ENCODE measurements around the gene ANKRD63. TPM values are rescaled to one million over a fixed set of nuclear protein-coding genes. Genes with fewer than 3 reads are reported as not detected.

The ANKRD63 gene
- polyA plus RNA-seq, 3 donors: not detected

DNA sequence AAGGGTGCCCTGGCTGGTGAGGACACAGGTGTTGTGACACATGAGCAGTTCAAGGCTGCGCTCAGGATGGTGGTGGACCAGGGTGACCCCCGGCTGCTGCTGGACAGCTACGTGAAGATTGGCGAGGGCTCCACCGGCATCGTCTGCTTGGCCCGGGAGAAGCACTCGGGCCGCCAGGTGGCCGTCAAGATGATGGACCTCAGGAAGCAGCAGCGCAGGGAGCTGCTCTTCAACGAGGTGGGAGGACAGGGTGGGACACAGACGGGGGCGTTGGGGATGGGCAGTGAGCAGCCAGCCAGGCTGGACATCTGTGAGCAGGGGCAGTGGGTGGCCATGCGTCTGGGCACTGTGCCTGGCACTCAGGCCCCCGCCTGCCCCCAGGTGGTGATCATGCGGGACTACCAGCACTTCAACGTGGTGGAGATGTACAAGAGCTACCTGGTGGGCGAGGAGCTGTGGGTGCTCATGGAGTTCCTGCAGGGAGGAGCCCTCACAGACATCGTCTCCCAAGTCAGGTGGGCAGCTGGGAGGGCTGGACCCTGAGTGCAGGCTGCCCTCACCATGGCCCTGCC is 10.3 kb downstream of the ANKRD63 start:
- 81% methylated on average over 16 of the region's 20 CpGs for WGBS (ENCODE audit: insufficient coverage)
- DNase-seq: no peak
- H3K27me3 ChIP-seq (ENCODE audit: control insufficient read depth in 2 of 2, insufficient read depth in 2 of 2, low read length in 2 of 2): no peaks in the 10 kb centered on the region
- H3K9me3 Mint-ChIP-seq: no peaks in the 10 kb centered on the region
- intact Hi-C loops (cut with micrococcal nuclease): loop anchor here (5.0 to 10.0 kb wide), 3 partner anchors 225 to 488 kb away; partner anchors contain the start of gene FSIP1 (in 1 of the 2)
- H3K4me2 ChIP-seq (replicated peaks; ENCODE audit: extremely low read depth, low read length, poor library complexity, severe bottlenecking): no peak overlapping the region
- no peaks in the 10 kb centered on the region for H3K9me3 ChIP-seq (replicated peaks in 1 of 2; ENCODE audit: control insufficient read depth in 1 of 2, insufficient read depth in 1 of 2, low read length in 2 of 2)
- TF ChIP-seq, protein P1, sequence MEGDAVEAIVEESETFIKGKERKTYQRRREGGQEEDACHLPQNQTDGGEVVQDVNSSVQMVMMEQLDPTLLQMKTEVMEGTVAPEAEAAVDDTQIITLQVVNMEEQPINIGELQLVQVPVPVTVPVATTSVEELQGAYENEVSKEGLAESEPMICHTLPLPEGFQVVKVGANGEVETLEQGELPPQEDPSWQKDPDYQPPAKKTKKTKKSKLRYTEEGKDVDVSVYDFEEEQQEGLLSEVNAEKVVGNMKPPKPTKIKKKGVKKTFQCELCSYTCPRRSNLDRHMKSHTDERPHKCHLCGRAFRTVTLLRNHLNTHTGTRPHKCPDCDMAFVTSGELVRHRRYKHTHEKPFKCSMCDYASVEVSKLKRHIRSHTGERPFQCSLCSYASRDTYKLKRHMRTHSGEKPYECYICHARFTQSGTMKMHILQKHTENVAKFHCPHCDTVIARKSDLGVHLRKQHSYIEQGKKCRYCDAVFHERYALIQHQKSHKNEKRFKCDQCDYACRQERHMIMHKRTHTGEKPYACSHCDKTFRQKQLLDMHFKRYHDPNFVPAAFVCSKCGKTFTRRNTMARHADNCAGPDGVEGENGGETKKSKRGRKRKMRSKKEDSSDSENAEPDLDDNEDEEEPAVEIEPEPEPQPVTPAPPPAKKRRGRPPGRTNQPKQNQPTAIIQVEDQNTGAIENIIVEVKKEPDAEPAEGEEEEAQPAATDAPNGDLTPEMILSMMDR (IDR thresholded peaks at IDR 0.05): peak; percentile 13
- H3K27ac ChIP-seq (ENCODE audit: low read depth in 1 of 2, low read length in 2 of 2): no peak overlapping the region
- no peaks in the 10 kb centered on the region for H3K36me3 Mint-ChIP-seq
- H3K27ac Mint-ChIP-seq: no peak overlapping the region
- H3K4me1 ChIP-seq (ENCODE audit: control insufficient read depth in 1 of 2, insufficient read depth in 2 of 2, low read length in 2 of 2): peaks cover 28 to 29% of the 10 kb centered on the region in 2 donors
- no peak overlapping the region for H3K4me3 Mint-ChIP-seq
- no peaks in the 10 kb centered on the region for H4K20me1 ChIP-seq (ENCODE audit: insufficient read depth, low read length)
- no peak overlapping the region for H3K9ac ChIP-seq (ENCODE audit: insufficient read depth, low read length, poor library complexity, severe bottlenecking)
- H2AFZ ChIP-seq (ENCODE audit: insufficient read depth, low read depth, low read length, poor library complexity, severe bottlenecking): no peak overlapping the region
- no peak overlapping the region for H3K4me3 ChIP-seq (replicated peaks in 1 of 3; ENCODE audit: low read depth in 2 of 3, low read length in 3 of 3)
- H3K79me2 ChIP-seq (ENCODE audit: insufficient read depth, low read length): no peaks in the 10 kb centered on the region
- H3K36me3 ChIP-seq (replicated peaks in 1 of 2; ENCODE audit: control insufficient read depth in 1 of 2, insufficient read depth in 2 of 2, low read length in 2 of 2): no peaks in the 10 kb centered on the region
- peaks cover 24% of the 10 kb centered on the region for H3K4me1 Mint-ChIP-seq
- H3K27me3 Mint-ChIP-seq (ENCODE audit: low read depth in 3 of 3): peaks cover 2 to 14% (median 7%) of the 10 kb centered on the region in 3 donors

DNA sequence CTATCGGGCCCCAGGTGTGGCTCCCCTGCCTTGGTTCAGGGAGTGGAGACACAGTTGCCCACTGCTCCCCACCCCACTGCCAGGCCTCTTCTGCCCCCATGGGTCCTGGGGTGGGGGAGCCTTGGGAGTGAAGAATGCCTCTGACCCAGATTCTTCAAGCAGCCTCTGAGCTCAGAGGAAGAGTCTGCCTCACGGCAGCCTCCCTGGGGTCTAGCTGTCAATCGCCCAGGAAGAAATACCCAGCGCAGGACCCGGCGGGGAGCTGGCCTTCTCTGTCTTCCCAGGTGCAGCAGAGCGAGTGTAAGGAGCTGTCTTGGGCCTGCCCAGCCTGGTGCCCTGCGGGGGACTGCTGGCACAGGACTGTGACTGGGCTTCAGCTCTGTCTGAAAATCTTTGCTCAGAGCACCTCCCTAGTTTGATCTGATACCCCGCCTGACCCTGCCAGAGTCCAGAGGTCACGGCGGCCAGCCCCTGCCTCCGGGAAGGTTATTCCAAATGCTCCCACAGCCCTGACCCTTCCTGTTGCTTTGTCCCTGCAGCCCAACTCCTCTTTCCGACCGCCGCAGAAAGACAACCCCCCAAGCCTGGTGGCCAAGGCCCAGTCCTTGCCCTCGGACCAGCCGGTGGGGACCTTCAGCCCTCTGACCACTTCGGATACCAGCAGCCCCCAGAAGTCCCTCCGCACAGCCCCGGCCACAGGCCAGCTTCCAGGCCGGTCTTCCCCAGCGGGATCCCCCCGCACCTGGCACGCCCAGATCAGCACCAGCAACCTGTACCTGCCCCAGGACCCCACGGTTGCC is 11.0 kb downstream of the ANKRD63 start:
- no peaks in the 10 kb centered on the region for H3K79me2 ChIP-seq (ENCODE audit: insufficient read depth, low read length)

More for the DNA sequence above, 11.0 kb downstream of the ANKRD63 start:
- H3K4me3 ChIP-seq (replicated peaks in 1 of 3; ENCODE audit: low read depth in 2 of 3, low read length in 3 of 3): no peak overlapping the region
- no peak overlapping the region for H2AFZ ChIP-seq (ENCODE audit: insufficient read depth, low read depth, low read length, poor library complexity, severe bottlenecking)
- H3K36me3 ChIP-seq (replicated peaks in 1 of 2; ENCODE audit: control insufficient read depth in 1 of 2, insufficient read depth in 2 of 2, low read length in 2 of 2): no peaks in the 10 kb centered on the region
- WGBS (ENCODE audit: insufficient coverage): 96% methylated on average over 24 of the region's 25 CpGs
- Mint-ChIP-seq H3K4me1 (peaks cover 21% of the 10 kb centered on the region), H3K27me3 (ENCODE audit: low read depth in 3 of 3) (peaks cover 2 to 11% (median 9%) of the 10 kb centered on the region in 3 donors), H3K36me3 (no peaks in the 10 kb centered on the region), H3K4me3 (no peak overlapping the region), H3K27ac (no peak overlapping the region), H3K9me3 (no peaks in the 10 kb centered on the region)
- TF ChIP-seq, protein P1 (IDR thresholded peaks at IDR 0.05): no peak
- H4K20me1 ChIP-seq (ENCODE audit: insufficient read depth, low read length): no peaks in the 10 kb centered on the region
- H3K9me3 ChIP-seq (replicated peaks in 1 of 2; ENCODE audit: control insufficient read depth in 1 of 2, insufficient read depth in 1 of 2, low read length in 2 of 2): no peaks in the 10 kb centered on the region
- no peak overlapping the region for H3K4me2 ChIP-seq (replicated peaks; ENCODE audit: extremely low read depth, low read length, poor library complexity, severe bottlenecking)
- DNase-seq: no peak
- intact Hi-C loops (cut with micrococcal nuclease): loop anchor here (5.0 to 10.0 kb wide), 3 partner anchors 225 to 487 kb away; partner anchors contain the start of gene FSIP1 (in 1 of the 2)
- H3K4me1 ChIP-seq (ENCODE audit: control insufficient read depth in 1 of 2, insufficient read depth in 2 of 2, low read length in 2 of 2): peaks cover 21 to 23% of the 10 kb centered on the region in 2 donors
- H3K9ac ChIP-seq (ENCODE audit: insufficient read depth, low read length, poor library complexity, severe bottlenecking): no peak overlapping the region
- no peaks in the 10 kb centered on the region for H3K27me3 ChIP-seq (ENCODE audit: control insufficient read depth in 2 of 2, insufficient read depth in 2 of 2, low read length in 2 of 2)
- no peak overlapping the region for H3K27ac ChIP-seq (ENCODE audit: low read depth in 1 of 2, low read length in 2 of 2)

All from CD14-positive monocyte (primary cell).